ENCODE data around the gene MFSD12. TPM values are rescaled to one million over a fixed set of nuclear protein-coding genes. Genes with fewer than 3 reads are reported as not detected.

The MFSD12 gene
- polyA plus RNA-seq, 3 donors, result 47.9 to 150 (median 55.5) TPM

DNA sequence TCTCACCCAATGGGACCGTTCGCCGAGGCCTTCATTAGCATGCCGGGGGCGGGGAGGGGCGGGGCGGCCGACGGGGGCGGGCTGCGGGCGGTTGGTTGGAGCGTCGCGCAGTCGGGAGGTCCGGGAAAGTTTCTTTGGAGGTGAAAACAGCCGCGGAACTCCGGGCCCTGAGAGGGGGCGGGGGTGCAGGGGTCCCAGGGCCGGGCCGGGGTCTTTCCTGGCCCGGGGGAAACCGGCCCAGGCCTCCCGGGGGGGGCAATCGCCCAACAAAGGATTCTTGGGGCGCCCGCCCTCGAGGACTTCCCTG lies 15.4 kb upstream of the MFSD12 start, which contains the start of gene HMG20B:
Gene HMG20B (plus strand): TSS at position 90 of the 307 bp plus-strand sequence. CDS start 366 bp downstream, outside the sequence.
- 0% methylated on average over 24 of the region's 30 CpGs for WGBS (ENCODE audit: insufficient coverage)

DNA sequence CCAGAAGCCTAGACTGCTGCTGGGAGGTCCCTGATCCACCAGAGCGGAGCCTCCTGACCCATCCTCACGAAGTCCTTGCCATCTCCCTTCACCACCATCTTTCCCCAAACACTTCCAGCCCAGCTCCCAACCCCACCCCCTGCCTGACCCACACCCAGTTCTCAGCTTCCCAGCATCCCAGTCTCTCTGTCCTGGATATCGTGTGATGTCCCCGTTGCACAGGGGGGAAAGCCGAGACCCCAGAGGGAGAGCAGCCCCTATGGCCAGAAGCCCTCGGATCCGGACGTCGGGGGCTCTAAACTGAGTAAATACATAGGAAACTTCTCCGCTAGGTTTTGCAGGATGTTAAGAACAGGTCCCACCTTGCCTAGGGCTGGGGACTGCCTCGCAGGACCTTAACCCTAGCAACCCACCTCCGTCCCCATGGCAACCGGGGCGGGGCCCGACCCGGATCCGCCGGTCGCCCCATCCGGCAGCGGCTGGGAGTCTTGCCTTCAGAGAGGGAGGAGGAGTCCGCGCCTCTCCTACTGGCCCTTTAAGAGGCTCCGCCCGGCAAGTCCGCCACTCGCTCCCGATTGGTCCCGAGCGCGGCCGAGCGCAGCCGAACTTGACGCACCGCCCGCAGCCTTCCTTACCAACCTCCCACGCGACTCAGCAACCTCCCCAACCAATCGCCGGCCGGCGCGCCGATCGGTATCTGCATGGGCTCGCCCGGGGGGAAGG lies 14.9 kb upstream of the MFSD12 start:
- peaks cover 0 to 2% (median 2%) of the 10 kb centered on the region in 3 donors for H3K27me3 Mint-ChIP-seq (ENCODE audit: low read depth in 3 of 3)
- Histone ChIP-seq H3K27ac (ENCODE audit: low read depth in 1 of 2, low read length in 2 of 2) (peak overlapping the region in 1 of 2 donors; percentile 82), H3K36me3 (replicated peaks in 1 of 2; ENCODE audit: control insufficient read depth in 1 of 2, insufficient read depth in 2 of 2, low read length in 2 of 2) (peaks cover 0 to 4% of the 10 kb centered on the region in 2 donors), H3K4me2 (replicated peaks; ENCODE audit: extremely low read depth, low read length, poor library complexity, severe bottlenecking) (peak overlapping the region; percentile 99), H3K9ac (ENCODE audit: insufficient read depth, low read length, poor library complexity, severe bottlenecking) (peak overlapping the region; percentile 65), H3K4me1 (ENCODE audit: control insufficient read depth in 1 of 2, insufficient read depth in 2 of 2, low read length in 2 of 2) (peaks cover 30 to 44% of the 10 kb centered on the region in 2 donors), H4K20me1 (ENCODE audit: insufficient read depth, low read length) (no peaks in the 10 kb centered on the region), H3K9me3 (replicated peaks in 1 of 2; ENCODE audit: control insufficient read depth in 1 of 2, insufficient read depth in 1 of 2, low read length in 2 of 2) (no peaks in the 10 kb centered on the region), H3K79me2 (ENCODE audit: insufficient read depth, low read length) (peaks cover 9% of the 10 kb centered on the region), H2AFZ (ENCODE audit: insufficient read depth, low read depth, low read length, poor library complexity, severe bottlenecking) (peak overlapping the region; percentile 94), H3K27me3 (ENCODE audit: control insufficient read depth in 2 of 2, insufficient read depth in 2 of 2, low read length in 2 of 2) (no peaks in the 10 kb centered on the region), H3K4me3 (replicated peaks in 1 of 3; ENCODE audit: low read depth in 2 of 3, low read length in 3 of 3) (peak overlapping the region; percentile 35 to 84 (median 64))
- TF ChIP-seq, protein P1, sequence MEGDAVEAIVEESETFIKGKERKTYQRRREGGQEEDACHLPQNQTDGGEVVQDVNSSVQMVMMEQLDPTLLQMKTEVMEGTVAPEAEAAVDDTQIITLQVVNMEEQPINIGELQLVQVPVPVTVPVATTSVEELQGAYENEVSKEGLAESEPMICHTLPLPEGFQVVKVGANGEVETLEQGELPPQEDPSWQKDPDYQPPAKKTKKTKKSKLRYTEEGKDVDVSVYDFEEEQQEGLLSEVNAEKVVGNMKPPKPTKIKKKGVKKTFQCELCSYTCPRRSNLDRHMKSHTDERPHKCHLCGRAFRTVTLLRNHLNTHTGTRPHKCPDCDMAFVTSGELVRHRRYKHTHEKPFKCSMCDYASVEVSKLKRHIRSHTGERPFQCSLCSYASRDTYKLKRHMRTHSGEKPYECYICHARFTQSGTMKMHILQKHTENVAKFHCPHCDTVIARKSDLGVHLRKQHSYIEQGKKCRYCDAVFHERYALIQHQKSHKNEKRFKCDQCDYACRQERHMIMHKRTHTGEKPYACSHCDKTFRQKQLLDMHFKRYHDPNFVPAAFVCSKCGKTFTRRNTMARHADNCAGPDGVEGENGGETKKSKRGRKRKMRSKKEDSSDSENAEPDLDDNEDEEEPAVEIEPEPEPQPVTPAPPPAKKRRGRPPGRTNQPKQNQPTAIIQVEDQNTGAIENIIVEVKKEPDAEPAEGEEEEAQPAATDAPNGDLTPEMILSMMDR (IDR thresholded peaks at IDR 0.05), result no peak
- H3K4me1 Mint-ChIP-seq, result peaks cover 35% of the 10 kb centered on the region
- H3K27ac Mint-ChIP-seq, result peak overlapping the region; percentile 38 to 87 (median 79)
- peak overlapping the region; percentile 76 to 80 for H3K4me3 Mint-ChIP-seq
- intact Hi-C loops (cut with micrococcal nuclease), result loop anchor here (2.0 to 5.0 kb wide), 3 partner anchors 15 to 65 kb away; partner anchors contain the start of genes MFSD12 (in 2 of the 2), CACTIN (in 1 of the 2) and FZR1 (in 1 of the 2)
- peak; percentile 99 for DNase-seq
- WGBS (ENCODE audit: insufficient coverage), result 3% methylated on average over 40 of the region's 48 CpGs
- H3K36me3 Mint-ChIP-seq, result peaks cover 8 to 23% of the 10 kb centered on the region in 2 donors
- H3K9me3 Mint-ChIP-seq, result peaks cover 0 to 8% (median 3%) of the 10 kb centered on the region in 7 donors

More for the DNA sequence above, 15.4 kb upstream of the MFSD12 start, which contains the start of gene HMG20B:
- H2AFZ ChIP-seq (ENCODE audit: insufficient read depth, low read depth, low read length, poor library complexity, severe bottlenecking), result peak within 1 kb of the TSS; percentile 94
- no peaks in the 10 kb centered on the region for H3K9me3 ChIP-seq (replicated peaks in 1 of 2; ENCODE audit: control insufficient read depth in 1 of 2, insufficient read depth in 1 of 2, low read length in 2 of 2)
- peak within 1 kb of the TSS; percentile 55 to 91 (median 88) for H3K4me3 ChIP-seq (replicated peaks in 1 of 3; ENCODE audit: low read depth in 2 of 3, low read length in 3 of 3)
- no peaks in the 10 kb centered on the region for H3K27me3 ChIP-seq (ENCODE audit: control insufficient read depth in 2 of 2, insufficient read depth in 2 of 2, low read length in 2 of 2)
- H3K79me2 ChIP-seq (ENCODE audit: insufficient read depth, low read length), result peaks cover 9% of the 10 kb centered on the region
- intact Hi-C loops (cut with micrococcal nuclease), result loop anchor here (2.0 to 5.0 kb wide), 3 partner anchors 16 to 66 kb away; partner anchors contain the start of genes MFSD12 (in 2 of the 2), CACTIN (in 1 of the 2) and FZR1 (in 1 of the 2)
- no peaks in the 10 kb centered on the region for H4K20me1 ChIP-seq (ENCODE audit: insufficient read depth, low read length)
- H3K9ac ChIP-seq (ENCODE audit: insufficient read depth, low read length, poor library complexity, severe bottlenecking), result peak within 1 kb of the TSS; percentile 76
- TF ChIP-seq, protein P1 (IDR thresholded peaks at IDR 0.05), result no peak
- peaks cover 8 to 26% of the 10 kb centered on the region in 2 donors for H3K36me3 Mint-ChIP-seq
- H3K4me1 Mint-ChIP-seq, result peaks cover 35% of the 10 kb centered on the region
- no peak for DNase-seq
- peak within 1 kb of the TSS; percentile 99 for H3K4me2 ChIP-seq (replicated peaks; ENCODE audit: extremely low read depth, low read length, poor library complexity, severe bottlenecking)
- H3K27ac Mint-ChIP-seq, result peak within 1 kb of the TSS; percentile 63 to 94 (median 86)
- peak within 1 kb of the TSS; percentile 80 to 83 for H3K4me3 Mint-ChIP-seq
- peak within 1 kb of the TSS; percentile 57 to 82 for H3K27ac ChIP-seq (ENCODE audit: low read depth in 1 of 2, low read length in 2 of 2)
- peaks cover 0 to 2% (median 2%) of the 10 kb centered on the region in 3 donors for H3K27me3 Mint-ChIP-seq (ENCODE audit: low read depth in 3 of 3)
- H3K4me1 ChIP-seq (ENCODE audit: control insufficient read depth in 1 of 2, insufficient read depth in 2 of 2, low read length in 2 of 2), result peaks cover 30 to 44% of the 10 kb centered on the region in 2 donors
- peaks cover 0 to 4% of the 10 kb centered on the region in 2 donors for H3K36me3 ChIP-seq (replicated peaks in 1 of 2; ENCODE audit: control insufficient read depth in 1 of 2, insufficient read depth in 2 of 2, low read length in 2 of 2)
- peaks cover 0 to 6% (median 3%) of the 10 kb centered on the region in 7 donors for H3K9me3 Mint-ChIP-seq
